GM21423 (cell line): ENCODE measurements around the gene FCAR.
"Not testable (repeated sequence)": the region's sequence is repeated elsewhere in the genome, so short reads cannot be mapped to it uniquely, and the experiment has no call there.

Experiments
- ATAC-seq: cut with Tn5 transposase; IDR thresholded peaks from one replicate; pipeline ENCODE4 v1.9.1; 2021; ENCODE audit warnings: mild to moderate bottlenecking, moderate library complexity; ENCODE audit not compliant: unreplicated experiment

FCAR gene

GRCh38 chr19:54893406-54893805 lies 19.4 kb downstream of the FCAR start:
- no peak for ATAC-seq

- not testable (repeated sequence) for ATAC-seq
These were observed 20.1 kb downstream of the FCAR start for GRCh38 chr19:54894106-54894505.

- ATAC-seq = no peak
These were observed 22.0 kb downstream of the FCAR start for GRCh38 chr19:54896036-54896435.

- ATAC-seq = not testable (repeated sequence)
These were observed 24.6 kb downstream of the FCAR start for GRCh38 chr19:54898685-54899084.

GRCh38 chr19:54899646-54900045 lies 25.6 kb downstream of the FCAR start:
- ATAC-seq = not testable (repeated sequence)

GRCh38 chr19:54901153-54901552 lies 27.1 kb downstream of the FCAR start:
- ATAC-seq = not testable (repeated sequence)

GRCh38 chr19:54902061-54902460 lies 28.0 kb downstream of the FCAR start:
- no peak for ATAC-seq

GRCh38 chr19:54903303-54903702 lies 29.3 kb downstream of the FCAR start:
- no peak for ATAC-seq

GRCh38 chr19:54904261-54904660 lies 30.2 kb downstream of the FCAR start:
- ATAC-seq = not testable (repeated sequence)

- ATAC-seq = no peak
These were observed 31.4 kb downstream of the FCAR start for GRCh38 chr19:54905421-54905802.

GRCh38 chr19:54905803-54906511 lies 31.9 kb downstream of the FCAR start, which contains the start of gene NCR1:
Gene NCR1 (plus strand): TSS chr19:54906148. CDS start chr19:54906188, 40 bp downstream.
- no peak for ATAC-seq

- ATAC-seq = no peak
These were observed 32.8 kb downstream of the FCAR start for GRCh38 chr19:54906819-54907218.

GRCh38 chr19:54907899-54908298 lies 33.9 kb downstream of the FCAR start:
- ATAC-seq = not testable (repeated sequence)

- no peak for ATAC-seq
These were observed 42.8 kb downstream of the FCAR start for GRCh38 chr19:54916822-54917221.

- ATAC-seq = no peak
These were observed 44.5 kb downstream of the FCAR start for GRCh38 chr19:54918499-54918898.

GRCh38 chr19:54919646-54920563 lies 45.9 kb downstream of the FCAR start:
- not testable (repeated sequence) for ATAC-seq

- no peak for ATAC-seq
These were observed 47.0 kb downstream of the FCAR start for GRCh38 chr19:54921082-54921481.

- no peak for ATAC-seq
These were observed 49.2 kb downstream of the FCAR start for GRCh38 chr19:54923276-54923675.

GRCh38 chr19:54928299-54928698 lies 54.3 kb downstream of the FCAR start:
- ATAC-seq = no peak

GRCh38 chr19:54937926-54938325 lies 63.9 kb downstream of the FCAR start:
- ATAC-seq = no peak

GRCh38 chr19:54938906-54939305 lies 64.9 kb downstream of the FCAR start:
- no peak for ATAC-seq

- ATAC-seq = not testable (repeated sequence)
These were observed 65.5 kb downstream of the FCAR start for GRCh38 chr19:54939538-54939937.
